ENCODE results near the gene AK9.
A peak's percentile ranks its signal among the peaks of the same experiment; 100 is the strongest.

Gene AK9

GRCh38 chr6:109456710-109457561 is 234.1 kb downstream of the AK9 start:
- no peak for DNase-seq (ENCODE audit: low read depth)

GRCh38 chr6:109456111-109456583 is 234.9 kb downstream of the AK9 start:
- no peak for DNase-seq (ENCODE audit: low read depth)

GRCh38 chr6:109455437-109456110 is 235.4 kb downstream of the AK9 start, which contains the start of gene MICAL1:
TSS of gene MICAL1 (minus strand) at chr6:109455772. CDS start at chr6:109454196, 1,576 bp downstream.
- DNase-seq (ENCODE audit: low read depth) = peak; percentile 73

- peak; percentile 63 for DNase-seq (ENCODE audit: low read depth)
These were observed 236.2 kb downstream of the AK9 start for GRCh38 chr6:109454496-109455436.

GRCh38 chr6:109453594-109454495 is 237.2 kb downstream of the AK9 start:
- DNase-seq (ENCODE audit: low read depth) = no peak

GRCh38 chr6:109453156-109453555 is 237.8 kb downstream of the AK9 start:
- DNase-seq (ENCODE audit: low read depth) = no peak

GRCh38 chr6:109452181-109452580 is 238.8 kb downstream of the AK9 start:
- DNase-seq (ENCODE audit: low read depth) = no peak

GRCh38 chr6:109451376-109451775 is 239.6 kb downstream of the AK9 start:
- no peak for DNase-seq (ENCODE audit: low read depth)

GRCh38 chr6:109450801-109451200 is 240.2 kb downstream of the AK9 start:
- no peak for DNase-seq (ENCODE audit: low read depth)

GRCh38 chr6:109449795-109450673 is 241.0 kb downstream of the AK9 start:
- no peak for DNase-seq (ENCODE audit: low read depth)

- DNase-seq (ENCODE audit: low read depth) = no peak
These were observed 241.8 kb downstream of the AK9 start for GRCh38 chr6:109449064-109449794.

- DNase-seq (ENCODE audit: low read depth) = no peak
These were observed 242.4 kb downstream of the AK9 start for GRCh38 chr6:109448615-109449014.

GRCh38 chr6:109447878-109448555 is 243.0 kb downstream of the AK9 start:
- no peak for DNase-seq (ENCODE audit: low read depth)

GRCh38 chr6:109447087-109447486 is 243.9 kb downstream of the AK9 start:
- no peak for DNase-seq (ENCODE audit: low read depth)

GRCh38 chr6:109446541-109446940 is 244.5 kb downstream of the AK9 start:
- DNase-seq (ENCODE audit: low read depth) = no peak

- no peak for DNase-seq (ENCODE audit: low read depth)
These were observed 244.9 kb downstream of the AK9 start for GRCh38 chr6:109446072-109446471.

GRCh38 chr6:109445382-109445781 is 245.6 kb downstream of the AK9 start:
- DNase-seq (ENCODE audit: low read depth) = no peak

- no peak for DNase-seq (ENCODE audit: low read depth)
These were observed 247.5 kb downstream of the AK9 start for GRCh38 chr6:109443425-109443950.
